Measurements from ENCODE around the gene ZNF385C. TPM values are rescaled to one million over a fixed set of nuclear protein-coding genes. Genes with fewer than 3 reads are reported as not detected.

ZNF385C gene
- total RNA-seq, 4 donors from 2014 or later = 0.53 to 1.3 TPM; not detected in 2

DNA sequence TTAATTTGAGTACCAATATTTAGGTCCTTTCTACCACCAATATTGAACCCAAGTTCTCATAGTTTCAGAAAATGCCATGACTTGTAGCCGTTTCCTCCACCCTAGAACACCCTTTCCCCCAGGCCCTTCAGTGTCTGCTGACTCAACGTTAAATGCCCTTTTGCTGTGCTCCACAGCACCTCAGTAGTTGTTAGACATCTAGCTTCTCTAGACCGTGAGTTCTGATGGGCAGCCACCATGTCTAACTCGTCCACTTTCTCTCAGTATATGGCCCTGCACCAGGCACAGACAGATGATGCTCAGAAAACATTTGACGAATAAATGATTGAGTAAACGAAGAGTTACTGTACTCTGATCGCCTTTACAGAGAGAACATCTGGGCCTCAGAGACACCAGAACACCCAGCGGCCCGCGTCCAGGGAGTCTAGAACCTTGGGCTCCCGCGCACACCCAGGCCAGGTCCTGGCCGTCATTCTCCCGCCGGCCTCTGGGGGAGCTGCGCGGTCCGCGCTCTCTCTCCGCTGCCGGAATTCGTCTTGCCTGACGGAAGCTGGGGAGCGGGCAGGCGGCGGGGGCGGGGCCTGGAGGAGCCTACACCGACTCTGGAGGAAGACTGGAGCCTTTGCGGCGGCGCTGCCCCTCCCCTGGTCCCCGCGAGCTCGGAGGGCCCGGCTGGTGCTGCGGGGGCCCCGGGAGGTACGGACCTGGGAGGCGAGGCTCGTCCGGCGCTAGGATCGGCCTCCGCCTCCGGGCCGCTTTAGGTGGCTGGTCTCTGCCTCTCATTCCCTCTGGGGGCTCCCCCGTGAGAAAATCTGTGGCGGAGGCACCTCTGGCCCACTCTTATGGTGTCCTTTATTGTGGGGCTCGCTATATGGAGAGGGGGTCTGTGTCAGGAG is 78.5 kb downstream of the ZNF385C start, which contains the start of gene NKIRAS2:
TSS of gene NKIRAS2 (plus strand) at position 582 of the 896 bp plus-strand sequence. CDS start 1,488 bp downstream, outside the sequence.
- Histone ChIP-seq H3K4me1 (peaks cover 0 to 45% (median 6%) of the 10 kb centered on the region in 4 donors), H3K27me3 (no peaks in the 10 kb centered on the region), H3K4me3 (peak within 1 kb of the TSS; percentile 62 to 76 (median 72)), H3K27ac (peak within 1 kb of the TSS; percentile 68 to 80 (median 78)), H3K9me3 (no peaks in the 10 kb centered on the region), H3K36me3 (peaks cover 0 to 24% (median 0%) of the 10 kb centered on the region in 3 donors)
- DNase-seq = peak; percentile 93 to 97 (median 95)
- TF ChIP-seq, protein P1, sequence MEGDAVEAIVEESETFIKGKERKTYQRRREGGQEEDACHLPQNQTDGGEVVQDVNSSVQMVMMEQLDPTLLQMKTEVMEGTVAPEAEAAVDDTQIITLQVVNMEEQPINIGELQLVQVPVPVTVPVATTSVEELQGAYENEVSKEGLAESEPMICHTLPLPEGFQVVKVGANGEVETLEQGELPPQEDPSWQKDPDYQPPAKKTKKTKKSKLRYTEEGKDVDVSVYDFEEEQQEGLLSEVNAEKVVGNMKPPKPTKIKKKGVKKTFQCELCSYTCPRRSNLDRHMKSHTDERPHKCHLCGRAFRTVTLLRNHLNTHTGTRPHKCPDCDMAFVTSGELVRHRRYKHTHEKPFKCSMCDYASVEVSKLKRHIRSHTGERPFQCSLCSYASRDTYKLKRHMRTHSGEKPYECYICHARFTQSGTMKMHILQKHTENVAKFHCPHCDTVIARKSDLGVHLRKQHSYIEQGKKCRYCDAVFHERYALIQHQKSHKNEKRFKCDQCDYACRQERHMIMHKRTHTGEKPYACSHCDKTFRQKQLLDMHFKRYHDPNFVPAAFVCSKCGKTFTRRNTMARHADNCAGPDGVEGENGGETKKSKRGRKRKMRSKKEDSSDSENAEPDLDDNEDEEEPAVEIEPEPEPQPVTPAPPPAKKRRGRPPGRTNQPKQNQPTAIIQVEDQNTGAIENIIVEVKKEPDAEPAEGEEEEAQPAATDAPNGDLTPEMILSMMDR (IDR thresholded peaks at IDR 0.05) = peak; percentile 91 to 97 (median 94)
- TF ChIP-seq POLR2A (IDR thresholded peaks at IDR 0.05) = peak; percentile 45 to 55

DNA sequence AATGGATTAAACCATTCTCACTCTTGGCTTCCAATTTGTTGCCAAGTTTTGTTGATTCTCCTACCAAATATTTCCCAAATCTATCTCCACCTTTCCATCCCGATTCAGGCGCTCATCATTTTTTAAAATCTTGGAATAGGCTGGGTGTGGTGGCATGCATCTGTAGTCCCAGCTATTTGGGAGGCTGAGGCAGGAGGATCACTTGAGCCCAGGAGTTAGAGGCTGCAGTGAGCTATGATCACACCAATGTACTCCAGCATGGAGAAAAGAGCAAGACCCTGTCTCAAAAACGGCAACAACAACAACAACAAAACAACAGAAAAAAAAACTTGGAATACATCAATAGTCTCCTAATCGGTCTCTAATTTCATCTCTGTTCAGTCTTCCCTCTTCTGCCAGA is 79.3 kb downstream of the ZNF385C start:
- Histone ChIP-seq H3K27me3 (no peaks in the 10 kb centered on the region), H3K36me3 (peaks cover 0 to 20% (median 0%) of the 10 kb centered on the region in 3 donors), H3K27ac (no peak overlapping the region), H3K4me3 (no peak overlapping the region), H3K9me3 (no peaks in the 10 kb centered on the region), H3K4me1 (peaks cover 0 to 44% (median 6%) of the 10 kb centered on the region in 4 donors)
- TF ChIP-seq POLR2A (IDR thresholded peaks at IDR 0.05) = no peak
- TF ChIP-seq, protein P1 (IDR thresholded peaks at IDR 0.05) = no peak
- no peak for DNase-seq

DNA sequence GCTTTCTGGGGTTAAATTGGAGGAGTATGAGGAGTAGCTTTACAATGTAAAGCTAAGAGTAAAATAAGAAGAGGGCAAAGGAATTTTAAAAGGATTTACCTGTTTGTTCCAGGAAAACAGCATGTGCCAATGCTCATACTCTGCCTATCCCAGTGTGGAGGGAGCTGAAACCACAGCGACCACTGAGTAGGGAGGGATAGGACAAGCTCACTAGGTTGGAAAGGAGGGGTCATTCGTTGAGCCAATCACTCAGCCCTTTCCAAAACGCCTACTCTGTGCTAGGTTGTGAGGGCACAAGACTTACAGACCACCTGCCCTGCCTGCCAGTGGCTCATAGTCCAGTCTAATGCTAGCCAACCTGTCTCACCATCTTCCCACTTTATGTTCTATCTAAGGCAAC is 79.9 kb downstream of the ZNF385C start:
- H3K4me3 ChIP-seq = peak overlapping the region in 2 of 4 donors; percentile 76 to 86
- no peak for TF ChIP-seq POLR2A (IDR thresholded peaks at IDR 0.05)
- TF ChIP-seq, protein P1 (IDR thresholded peaks at IDR 0.05) = no peak
- no peak for DNase-seq
- H3K27me3 ChIP-seq = no peaks in the 10 kb centered on the region
- no peaks in the 10 kb centered on the region for H3K9me3 ChIP-seq
- H3K4me1 ChIP-seq = peaks cover 0 to 49% (median 6%) of the 10 kb centered on the region in 4 donors
- H3K27ac ChIP-seq = peak overlapping the region in 3 of 4 donors; percentile 86 to 91 (median 89)
- peaks cover 0 to 14% (median 0%) of the 10 kb centered on the region in 3 donors for H3K36me3 ChIP-seq

DNA sequence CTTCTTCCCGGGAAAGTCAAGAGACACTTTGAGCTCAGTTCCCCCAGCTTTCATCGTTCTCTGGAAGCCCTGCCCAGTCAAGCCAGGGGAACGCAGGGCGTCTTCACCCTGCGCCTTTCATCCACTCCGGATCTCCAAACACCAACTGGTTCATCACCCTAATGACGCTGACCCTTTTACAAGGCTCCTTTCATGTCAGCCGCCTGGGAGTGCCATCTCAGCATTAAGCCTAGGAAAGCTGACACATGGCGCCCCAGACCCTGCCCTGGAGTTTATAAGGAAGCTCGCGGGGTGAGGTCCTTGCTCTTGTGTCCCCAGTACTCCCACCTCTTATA is 80.4 kb downstream of the ZNF385C start:
- peak overlapping the region; percentile 86 to 96 (median 90) for H3K27ac ChIP-seq
- H3K36me3 ChIP-seq = peaks cover 0 to 9% (median 0%) of the 10 kb centered on the region in 3 donors
- peak overlapping the region; percentile 76 to 86 (median 84) for H3K4me3 ChIP-seq
- peaks cover 0 to 54% (median 6%) of the 10 kb centered on the region in 4 donors for H3K4me1 ChIP-seq
- peak in 1 of 3 donors; percentile 58 for DNase-seq
- H3K27me3 ChIP-seq = no peaks in the 10 kb centered on the region
- no peaks in the 10 kb centered on the region for H3K9me3 ChIP-seq
- TF ChIP-seq, protein P1 (IDR thresholded peaks at IDR 0.05) = no peak
- no peak for TF ChIP-seq POLR2A (IDR thresholded peaks at IDR 0.05)

DNA sequence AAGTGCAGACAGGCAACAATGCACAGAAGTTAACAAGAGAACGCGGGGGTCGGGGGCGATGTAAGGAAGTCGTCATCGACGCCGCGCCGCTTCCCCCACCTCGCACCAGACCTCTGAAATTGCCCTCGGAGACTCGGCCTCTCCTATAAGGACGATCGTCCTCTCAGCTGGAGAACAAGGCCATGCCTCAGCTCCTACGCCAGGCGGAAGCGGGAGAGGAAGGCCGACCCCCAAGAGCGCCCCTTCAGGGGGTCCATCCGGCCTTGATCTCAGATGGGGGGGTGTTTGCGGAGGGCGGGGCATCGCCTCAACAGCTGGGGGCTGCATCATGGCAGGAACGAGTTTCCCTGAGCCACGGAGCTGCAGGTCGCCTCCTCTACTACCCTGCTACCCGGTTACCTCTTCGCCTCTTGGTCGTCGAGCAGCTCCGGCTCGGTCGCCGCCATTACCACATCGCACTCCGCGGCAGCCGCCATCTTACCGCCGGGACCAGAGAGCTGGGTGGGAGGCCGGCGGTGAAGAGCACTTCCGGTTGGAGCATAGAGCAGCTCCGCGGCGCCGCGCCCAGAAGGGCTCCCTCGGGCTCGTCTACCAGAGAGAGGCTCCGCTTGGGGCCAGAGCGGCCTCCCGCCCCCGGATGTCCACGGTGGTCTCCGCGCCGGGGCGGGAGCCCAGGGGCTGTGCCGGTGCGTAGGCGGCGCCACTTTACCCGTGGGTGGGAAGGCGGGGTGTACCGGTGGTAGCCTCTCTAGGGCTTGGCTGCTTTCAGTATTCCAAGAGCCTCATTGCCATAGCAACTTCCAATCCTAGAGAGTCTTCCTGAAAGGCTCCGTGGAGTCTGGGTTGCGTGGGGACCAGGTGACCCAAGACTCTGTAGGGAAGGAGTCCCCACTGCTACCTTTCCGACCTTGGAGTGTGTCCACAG is 81.1 kb downstream of the ZNF385C start, which contains the start of gene DNAJC7:
TSS of gene DNAJC7 (minus strand) at position 499 of the 925 bp plus-strand sequence. CDS start at position 476, 23 bp downstream.
- Histone ChIP-seq H3K4me3 (peak within 1 kb of the TSS; percentile 76 to 86 (median 84)), H3K27me3 (no peaks in the 10 kb centered on the region), H3K27ac (peak within 1 kb of the TSS; percentile 86 to 96 (median 90)), H3K9me3 (no peaks in the 10 kb centered on the region), H3K36me3 (peaks cover 0 to 2% (median 0%) of the 10 kb centered on the region in 3 donors), H3K4me1 (peaks cover 0 to 58% (median 6%) of the 10 kb centered on the region in 4 donors)
- DNase-seq = peak; percentile 89 to 96 (median 92)
- TF ChIP-seq, protein P1 (IDR thresholded peaks at IDR 0.05) = peak in 2 of 6 experiments; percentile 3 to 12
- peak; percentile 65 to 73 for TF ChIP-seq POLR2A (IDR thresholded peaks at IDR 0.05)
